Measurements from ENCODE around the gene NSUN6. TPM values are rescaled to one million over a fixed set of nuclear protein-coding genes. Genes with fewer than 3 reads are reported as not detected.

NSUN6 gene
- total RNA-seq, 2 experiments from 2014 or later: 23.2 to 27.2 TPM

DNA sequence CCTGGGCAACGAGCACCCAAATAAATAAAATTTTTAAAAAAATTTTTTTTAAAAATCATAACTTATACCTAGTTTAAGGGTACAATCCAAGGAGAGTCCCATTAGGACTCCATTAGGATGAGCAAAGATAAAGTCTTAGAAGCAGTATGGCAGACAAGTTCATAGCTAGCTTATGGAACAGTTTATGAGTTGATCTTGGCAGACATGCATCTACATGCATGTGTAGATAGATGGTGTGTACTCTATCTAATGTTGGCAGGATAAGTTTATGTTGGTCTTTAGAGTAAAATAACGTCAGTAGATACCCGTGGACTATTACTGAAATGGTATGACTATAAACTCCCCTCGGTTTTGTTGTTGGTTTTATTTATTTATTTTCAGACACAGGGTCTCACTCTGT is 40.2 kb downstream of the NSUN6 start:
- no TSS peak for BruUV-seq (replicated peaks)
- H3K4me3 ChIP-seq (ENCODE audit: low read depth, low read length, poor library complexity, severe bottlenecking): no peak overlapping the region
- no peaks in the 10 kb centered on the region for H3K4me1 ChIP-seq (ENCODE audit: insufficient read depth, low read length, poor library complexity, severe bottlenecking)
- H4K20me1 ChIP-seq (ENCODE audit: insufficient read depth, low read length): no peaks in the 10 kb centered on the region
- no peak for DNase-seq (ENCODE audit: low spot score)
- no peaks in the 10 kb centered on the region for H3K9me2 ChIP-seq (ENCODE audit: insufficient read depth, low read length)
- H3K9me3 ChIP-seq (ENCODE audit: low read length): no peaks in the 10 kb centered on the region
- no peak overlapping the region for H2AFZ ChIP-seq (ENCODE audit: low read length)
- TF ChIP-seq, protein P1, sequence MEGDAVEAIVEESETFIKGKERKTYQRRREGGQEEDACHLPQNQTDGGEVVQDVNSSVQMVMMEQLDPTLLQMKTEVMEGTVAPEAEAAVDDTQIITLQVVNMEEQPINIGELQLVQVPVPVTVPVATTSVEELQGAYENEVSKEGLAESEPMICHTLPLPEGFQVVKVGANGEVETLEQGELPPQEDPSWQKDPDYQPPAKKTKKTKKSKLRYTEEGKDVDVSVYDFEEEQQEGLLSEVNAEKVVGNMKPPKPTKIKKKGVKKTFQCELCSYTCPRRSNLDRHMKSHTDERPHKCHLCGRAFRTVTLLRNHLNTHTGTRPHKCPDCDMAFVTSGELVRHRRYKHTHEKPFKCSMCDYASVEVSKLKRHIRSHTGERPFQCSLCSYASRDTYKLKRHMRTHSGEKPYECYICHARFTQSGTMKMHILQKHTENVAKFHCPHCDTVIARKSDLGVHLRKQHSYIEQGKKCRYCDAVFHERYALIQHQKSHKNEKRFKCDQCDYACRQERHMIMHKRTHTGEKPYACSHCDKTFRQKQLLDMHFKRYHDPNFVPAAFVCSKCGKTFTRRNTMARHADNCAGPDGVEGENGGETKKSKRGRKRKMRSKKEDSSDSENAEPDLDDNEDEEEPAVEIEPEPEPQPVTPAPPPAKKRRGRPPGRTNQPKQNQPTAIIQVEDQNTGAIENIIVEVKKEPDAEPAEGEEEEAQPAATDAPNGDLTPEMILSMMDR (conservative IDR thresholded peaks at IDR 0.05; ENCODE audit: low read length): no peak
- TF ChIP-seq EZH2phosphoT487 (IDR thresholded peaks at IDR 0.05; ENCODE audit: borderline replicate concordance, low read depth, low read length): no peak
- H3K79me2 ChIP-seq (ENCODE audit: insufficient read depth, low read depth, low read length): no peaks in the 10 kb centered on the region
- no peak overlapping the region for H3K4me2 ChIP-seq (ENCODE audit: low read length)
- ChIA-PET CTCF (ENCODE audit: unreplicated experiment) (no interaction called here), POLR2A (interaction anchor here (0.6 kb wide), 1 partner anchor 126 kb away, joined by 3 read pairs; no protein-coding TSS in a partner anchor)
- intact Hi-C loops (cut with micrococcal nuclease; ENCODE audit: unreplicated experiment): no loop called here
- H3K27ac ChIP-seq (ENCODE audit: low read depth, low read length, poor library complexity, severe bottlenecking): no peak overlapping the region
- H3K36me3 ChIP-seq (ENCODE audit: insufficient read depth, low read length): peaks cover 91% of the 10 kb centered on the region

DNA sequence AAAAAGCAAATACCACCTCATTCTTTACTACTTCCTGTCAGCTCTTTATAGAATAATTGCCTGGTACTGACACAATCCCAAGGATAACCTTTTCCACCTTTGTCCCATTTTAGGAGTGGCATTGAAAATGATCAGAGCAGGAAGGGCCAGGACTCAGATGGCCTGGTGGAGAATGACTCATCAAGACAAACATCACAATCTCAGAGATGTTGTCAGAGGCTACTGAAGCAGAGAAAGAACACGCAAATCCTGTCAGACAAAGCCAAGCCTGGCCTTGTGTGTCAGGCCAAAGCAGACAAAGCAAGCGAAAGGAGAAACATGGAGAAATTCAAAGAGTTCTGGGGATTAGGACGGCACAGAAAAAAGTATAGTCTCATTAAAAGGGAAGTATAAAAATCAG is 40.9 kb downstream of the NSUN6 start:
- ChIA-PET CTCF (ENCODE audit: unreplicated experiment) (no interaction called here), POLR2A (no interaction called here)
- H2AFZ ChIP-seq (ENCODE audit: low read length): no peak overlapping the region
- H4K20me1 ChIP-seq (ENCODE audit: insufficient read depth, low read length): no peaks in the 10 kb centered on the region
- DNase-seq (ENCODE audit: low spot score): no peak
- TF ChIP-seq, protein P1 (conservative IDR thresholded peaks at IDR 0.05; ENCODE audit: low read length): no peak
- no peak for TF ChIP-seq EZH2phosphoT487 (IDR thresholded peaks at IDR 0.05; ENCODE audit: borderline replicate concordance, low read depth, low read length)
- intact Hi-C loops (cut with micrococcal nuclease; ENCODE audit: unreplicated experiment): no loop called here
- H3K4me2 ChIP-seq (ENCODE audit: low read length): no peak overlapping the region
- H3K4me3 ChIP-seq (ENCODE audit: low read depth, low read length, poor library complexity, severe bottlenecking): no peak overlapping the region
- H3K27ac ChIP-seq (ENCODE audit: low read depth, low read length, poor library complexity, severe bottlenecking): no peak overlapping the region
- no TSS peak for BruUV-seq (replicated peaks)
- peaks cover 90% of the 10 kb centered on the region for H3K36me3 ChIP-seq (ENCODE audit: insufficient read depth, low read length)
- no peaks in the 10 kb centered on the region for H3K4me1 ChIP-seq (ENCODE audit: insufficient read depth, low read length, poor library complexity, severe bottlenecking)
- H3K79me2 ChIP-seq (ENCODE audit: insufficient read depth, low read depth, low read length): no peaks in the 10 kb centered on the region
- H3K9me3 ChIP-seq (ENCODE audit: low read length): no peaks in the 10 kb centered on the region
- no peaks in the 10 kb centered on the region for H3K9me2 ChIP-seq (ENCODE audit: insufficient read depth, low read length)

DNA sequence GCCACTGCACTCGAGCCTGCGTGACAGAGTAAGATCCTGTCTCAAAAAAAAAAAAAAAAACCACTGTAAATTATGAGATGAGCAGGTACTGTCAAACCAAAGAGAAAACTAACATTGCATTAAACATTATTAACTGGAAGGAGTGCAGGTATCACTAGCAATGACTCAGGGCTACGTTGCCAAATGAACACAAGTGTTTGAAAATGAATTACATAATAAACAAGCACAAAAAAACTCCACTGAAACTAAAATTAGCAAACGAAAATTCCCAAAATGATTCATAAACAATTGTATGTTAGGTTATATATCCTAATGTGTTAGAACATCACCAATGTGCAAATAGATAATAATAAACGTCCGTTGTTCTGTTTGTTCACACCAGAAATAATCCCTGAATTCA is 42.8 kb downstream of the NSUN6 start:
- Histone ChIP-seq H3K79me2 (ENCODE audit: insufficient read depth, low read depth, low read length) (no peaks in the 10 kb centered on the region), H3K4me3 (ENCODE audit: low read depth, low read length, poor library complexity, severe bottlenecking) (no peak overlapping the region), H3K9me2 (ENCODE audit: insufficient read depth, low read length) (no peaks in the 10 kb centered on the region), H4K20me1 (ENCODE audit: insufficient read depth, low read length) (no peaks in the 10 kb centered on the region), H3K27ac (ENCODE audit: low read depth, low read length, poor library complexity, severe bottlenecking) (no peak overlapping the region), H3K36me3 (ENCODE audit: insufficient read depth, low read length) (peaks cover 86% of the 10 kb centered on the region), H3K4me2 (ENCODE audit: low read length) (no peak overlapping the region), H3K4me1 (ENCODE audit: insufficient read depth, low read length, poor library complexity, severe bottlenecking) (no peaks in the 10 kb centered on the region), H3K9me3 (ENCODE audit: low read length) (no peaks in the 10 kb centered on the region), H2AFZ (ENCODE audit: low read length) (no peak overlapping the region)
- no peak for TF ChIP-seq EZH2phosphoT487 (IDR thresholded peaks at IDR 0.05; ENCODE audit: borderline replicate concordance, low read depth, low read length)
- TF ChIP-seq, protein P1 (conservative IDR thresholded peaks at IDR 0.05; ENCODE audit: low read length): no peak
- intact Hi-C loops (cut with micrococcal nuclease; ENCODE audit: unreplicated experiment): no loop called here
- POLR2A ChIA-PET: no interaction called here
- BruUV-seq (replicated peaks): no TSS peak
- CTCF ChIA-PET (ENCODE audit: unreplicated experiment): no interaction called here
- DNase-seq (ENCODE audit: low spot score): no peak

Data from OCI-LY7 (cell line).